Smooth muscle cell (in vitro differentiated cells): ENCODE data around the gene FMO2. TPM values are rescaled to one million over a fixed set of nuclear protein-coding genes. Genes with fewer than 3 reads are reported as not detected.

Experiments used
- DNase-seq: peaks from one replicate; lab custom pipeline; 2025; ENCODE audit not compliant: unreplicated experiment; lab: John Stamatoyannopoulos, UW
- H2AFZ ChIP-seq: fragments of 200-600 bp; sonication (generic); 2 replicates; pipeline ENCODE4 v1.6.0; 2016; ENCODE audit warnings: antibody characterized with exemption, low read depth, mild to moderate bottlenecking
- H3F3A ChIP-seq: fragments of 200-600 bp; sonication (generic); 2 replicates; pipeline ENCODE4 v1.6.0; 2017; ENCODE audit warnings: antibody characterized with exemption, low read depth
- H3K27ac ChIP-seq: fragments of 200-600 bp; sonication (generic); 2 replicates; pipeline ENCODE4 v1.5.1; 2016; ENCODE audit warnings: low read depth, mild to moderate bottlenecking
- H3K27me3 ChIP-seq: fragments of 200-600 bp; sonication (generic); 2 replicates; pipeline ENCODE4 v1.6.1; 2016; ENCODE audit warnings: low read depth, mild to moderate bottlenecking
- H3K36me3 ChIP-seq: fragments of 200-600 bp; sonication (generic); 2 replicates; pipeline ENCODE4 v1.5.1; 2016; ENCODE audit warnings: low read depth
- H3K4me1 ChIP-seq: fragments of 200-600 bp; sonication (generic); 2 replicates; pipeline ENCODE4 v1.5.1; 2016; ENCODE audit warnings: low read depth
- H3K4me2 ChIP-seq: fragments of 200-600 bp; sonication (generic); 2 replicates; pipeline ENCODE4 v1.6.0; 2016; ENCODE audit warnings: mild to moderate bottlenecking
- H3K4me3 ChIP-seq: fragments of 200-600 bp; sonication (generic); 2 replicates; pipeline ENCODE4 v1.5.1; 2016; ENCODE audit warnings: mild to moderate bottlenecking
- H3K79me2 ChIP-seq: fragments of 200-600 bp; sonication (generic); 2 replicates; pipeline ENCODE4 v1.6.0; 2016; ENCODE audit warnings: low read depth, mild to moderate bottlenecking
- H3K9ac ChIP-seq: fragments of 200-600 bp; sonication (generic); 2 replicates; pipeline ENCODE4 v1.6.0; 2016; ENCODE audit warnings: low read depth
- H3K9me3 ChIP-seq: fragments of 200-600 bp; sonication (generic); replicated peaks from 2 replicates; pipeline ENCODE4 v1.5.1; 2016; ENCODE audit warnings: low read depth
- H4K20me1 ChIP-seq: fragments of 200-600 bp; sonication (generic); 2 replicates; pipeline ENCODE4 v1.6.0; 2016; ENCODE audit warnings: low read depth
- CTCF ChIP-seq: fragments of 200-600 bp; sonication (generic); IDR thresholded peaks from 2 replicates; pipeline ENCODE4 v1.5.1; 2017; ENCODE audit warnings: borderline replicate concordance, mild to moderate bottlenecking, antibody characterized with exemption; ENCODE audit not compliant: insufficient read depth, poor library complexity, severe bottlenecking
- WGBS: methylation state at CpG from one replicate; pipeline ENCODE4 v1.1.7; 2016; ENCODE audit warnings: low lambda C conversion rate; 5-methylcytosine and 5-hydroxymethylcytosine counted together
- polyA plus RNA-seq: library from polyadenylated mRNA; unstranded; fragments of >200 nt; fragmentation: Nextera tagmentation; extraction: Ambion mirVana; gene quantifications from 2 replicates; pipeline ENCODE4 v1.2.1, GENCODE V29; 2016
- total RNA-seq: library from RNA; depleted of rRNA; stranded (reverse); fragments of >200 nt; gene quantifications from 2 replicates; pipeline ENCODE4 v1.2.3, GENCODE V29; 2014

The FMO2 gene
- total and polyA plus RNA-seq, 2 experiments from 2014 or later = not detected

- WGBS = 89% methylated on average over 2 of the region's 2 CpGs
- Histone ChIP-seq H3K4me2 (no peak overlapping the region), H3K4me3 (no peak overlapping the region), H3F3A (no peaks in the 10 kb centered on the region), H3K9me3 (no peaks in the 10 kb centered on the region), H3K4me1 (no peaks in the 10 kb centered on the region), H3K27ac (no peak overlapping the region), H3K36me3 (no peaks in the 10 kb centered on the region), H4K20me1 (no peaks in the 10 kb centered on the region), H2AFZ (no peak overlapping the region), H3K27me3 (no peaks in the 10 kb centered on the region), H3K9ac (no peak overlapping the region), H3K79me2 (no peaks in the 10 kb centered on the region)
- no peak for DNase-seq
- TF ChIP-seq CTCF = no peak
Measured at GRCh38 chr1:171180670-171181069, 4.4 kb upstream of the FMO2 start.

- Histone ChIP-seq H3F3A (no peaks in the 10 kb centered on the region), H4K20me1 (no peaks in the 10 kb centered on the region), H2AFZ (no peak overlapping the region), H3K36me3 (no peaks in the 10 kb centered on the region), H3K4me1 (no peaks in the 10 kb centered on the region), H3K79me2 (no peaks in the 10 kb centered on the region), H3K9me3 (no peaks in the 10 kb centered on the region), H3K4me3 (no peak overlapping the region), H3K9ac (no peak overlapping the region), H3K27ac (no peak overlapping the region), H3K4me2 (no peak overlapping the region), H3K27me3 (no peaks in the 10 kb centered on the region)
- no peak for DNase-seq
- peak; percentile 75 for TF ChIP-seq CTCF
- 62% methylated on average over 11 of the region's 11 CpGs for WGBS
Measured at GRCh38 chr1:171188388-171189266, 3.5 kb downstream of the FMO2 start.

GRCh38 chr1:171191992-171192391, 6.9 kb downstream of the FMO2 start:
- Histone ChIP-seq H3K4me3 (no peak overlapping the region), H2AFZ (no peak overlapping the region), H3K9me3 (no peaks in the 10 kb centered on the region), H3F3A (no peaks in the 10 kb centered on the region), H4K20me1 (no peaks in the 10 kb centered on the region), H3K4me1 (no peaks in the 10 kb centered on the region), H3K36me3 (no peaks in the 10 kb centered on the region), H3K4me2 (no peak overlapping the region), H3K27ac (no peak overlapping the region), H3K79me2 (no peaks in the 10 kb centered on the region), H3K27me3 (no peaks in the 10 kb centered on the region), H3K9ac (no peak overlapping the region)
- no peak for TF ChIP-seq CTCF
- 85% methylated on average over 1 of the region's 1 CpG for WGBS
- no peak for DNase-seq

- H2AFZ ChIP-seq = no peak overlapping the region
- H3K4me1 ChIP-seq = no peaks in the 10 kb centered on the region
- H3K4me3 ChIP-seq = no peak overlapping the region
- H3K36me3 ChIP-seq = no peaks in the 10 kb centered on the region
- no peak overlapping the region for H3K4me2 ChIP-seq
- no peaks in the 10 kb centered on the region for H3K27me3 ChIP-seq
- no peaks in the 10 kb centered on the region for H3F3A ChIP-seq
- no peak for DNase-seq
- no peaks in the 10 kb centered on the region for H4K20me1 ChIP-seq
- H3K79me2 ChIP-seq = no peaks in the 10 kb centered on the region
- no peak overlapping the region for H3K27ac ChIP-seq
- no peaks in the 10 kb centered on the region for H3K9me3 ChIP-seq
- no peak overlapping the region for H3K9ac ChIP-seq
- 93% methylated on average over 3 of the region's 3 CpGs for WGBS
- no peak for TF ChIP-seq CTCF
Measured at GRCh38 chr1:171195767-171196166, 10.7 kb downstream of the FMO2 start.
